A549 (cell line): Measurements from ENCODE around the gene GPSM1. TPM values are rescaled to one million over a fixed set of nuclear protein-coding genes. Genes with fewer than 3 reads are reported as not detected.

Experiments
- ATAC-seq, 2 experiments: fragments of 200-7000 bp in 1 of 2; fragments of >200 bp in 1 of 2; cut with Nextera tagmentation in 1 of 2; cut with Tn5 transposase in 1 of 2; 3 replicates each; pipeline versions ENCODE4 v1.8.0 to v1.9.1; 2018 to 2020; ENCODE audit warnings: mild to moderate bottlenecking in 1 of 2, moderate library complexity in 1 of 2
- CTCF ChIA-PET: fragments of 300-600 bp; sonication (Branson Sonifier 250); formaldehyde crosslinking; extraction: SDS; loops from one replicate; lab custom pipeline; 2021; ENCODE audit warnings: antibody characterized with exemption, inconsistent platforms; lab: Yijun Ruan, JAX
- POLR2A ChIA-PET: fragments of 350-600 bp; formaldehyde crosslinking; extraction: SDS; loops from one replicate; lab custom pipeline; 2021; ENCODE audit warnings: antibody characterized with exemption, inconsistent platforms; lab: Yijun Ruan, JAX
- DNase-seq, 2 experiments: peaks; one replicate each; pipeline versions ENCODE4 v3.0.0 to v3.0.0-alpha.2; 2011 to 2016; ENCODE audit warnings: low read depth in 1 of 2, low spot score in 1 of 2
- FAIRE-seq: peaks from 2 replicates; lab custom pipeline; 2011; peaks lifted over from hg19 to GRCh38; lab: Jason Lieb, UNC
- H3K27ac ChIP-seq, 2 experiments: fragments of >200 bp; sonication (Bioruptor Twin); formaldehyde crosslinking; 3 replicates each; pipeline ENCODE4 v1.5.1; 2016 to 2017
- H3K4me1 ChIP-seq: fragments of >200 bp; sonication (Bioruptor Twin); formaldehyde crosslinking; 3 replicates; pipeline ENCODE4 v1.6.1; 2016
- H3K4me2 ChIP-seq: fragments of >200 bp; sonication (Bioruptor Twin); formaldehyde crosslinking; 3 replicates; pipeline ENCODE4 v1.6.1; 2016
- H3K4me3 ChIP-seq: fragments of >200 bp; sonication (Bioruptor Twin); formaldehyde crosslinking; 3 replicates; pipeline ENCODE4 v1.5.1; 2016
- H3K9me3 ChIP-seq: fragments of >200 bp; sonication (Bioruptor Twin); formaldehyde crosslinking; 3 replicates; pipeline ENCODE4 v1.6.1; 2016
- BCL3 ChIP-seq: fragments of >200 bp; sonication (Bioruptor Twin); formaldehyde crosslinking; IDR thresholded peaks from 3 replicates; pipeline ENCODE4 v1.6.1; 2016
- CBX2 ChIP-seq: fragments of 200-600 bp; sonication (generic); IDR thresholded peaks from 2 replicates; pipeline ENCODE4 v1.6.1; 2016; ENCODE audit warnings: low read depth, mild to moderate bottlenecking, borderline replicate concordance
- CEBPB ChIP-seq, 2 experiments: fragments of >200 bp in 1 of 2; sonication (Bioruptor Twin) in 1 of 2; formaldehyde crosslinking in 1 of 2; IDR thresholded peaks; 2 replicates each; pipeline ENCODE4 v1.6.1; 2012 to 2016
- CTCF ChIP-seq: fragments of >200 bp; sonication (Bioruptor Twin); formaldehyde crosslinking; IDR thresholded peaks from 3 replicates; pipeline ENCODE4 v1.5.1; 2016
- E2F6 ChIP-seq: IDR thresholded peaks from 2 replicates; pipeline ENCODE4 v1.6.1; 2012; ENCODE audit warnings: low read depth, borderline replicate concordance
- EP300 ChIP-seq, 2 experiments: fragments of >200 bp; sonication (Bioruptor Twin); formaldehyde crosslinking; IDR thresholded peaks; 2 replicates in 1 of 2; 3 replicates in 1 of 2; pipeline ENCODE4 v1.6.1; 2016 to 2017
- FOSL2 ChIP-seq, 2 experiments: fragments of 450-650 bp in 1 of 2; fragments of >200 bp in 1 of 2; sonication (Bioruptor Twin) in 1 of 2; formaldehyde crosslinking; IDR thresholded peaks; 2 replicates each; pipeline versions ENCODE4 v1.5.0 to v1.6.1; 2016 to 2020; ENCODE audit warnings: mild to moderate bottlenecking in 1 of 2, moderate library complexity in 1 of 2
- HES2 ChIP-seq: fragments of >200 bp; sonication (Bioruptor Twin); formaldehyde crosslinking; IDR thresholded peaks from 2 replicates; pipeline ENCODE4 v1.6.1; 2016
- HMGXB4 ChIP-seq: fragments of 250-450 bp; sonication (Bioruptor Pico); IDR thresholded peaks from 2 replicates; pipeline ENCODE4 v1.5.0; 2021; ENCODE audit warnings: mild to moderate bottlenecking, moderate library complexity, borderline replicate concordance
- HOXA7 ChIP-seq: fragments of 250-450 bp; sonication (Bioruptor Pico); IDR thresholded peaks from 2 replicates; pipeline ENCODE4 v1.5.0; 2020; ENCODE audit warnings: mild to moderate bottlenecking, moderate library complexity
- MAX ChIP-seq: IDR thresholded peaks from 2 replicates; pipeline ENCODE4 v1.6.1; 2012
- MAZ ChIP-seq: fragments of 150-350 bp; IDR thresholded peaks from 2 replicates; pipeline ENCODE4 v1.6.1; 2014; ENCODE audit warnings: antibody characterized with exemption, low read depth, low read length, borderline replicate concordance
- NPAS2 ChIP-seq: fragments of 250-450 bp; sonication (Bioruptor Pico); IDR thresholded peaks from 2 replicates; pipeline ENCODE4 v1.8.0; 2022; ENCODE audit warnings: mild to moderate bottlenecking, moderate library complexity, borderline replicate concordance
- PHF8 ChIP-seq: fragments of 200-600 bp; sonication (generic); IDR thresholded peaks from 2 replicates; pipeline ENCODE4 v1.6.1; 2016; ENCODE audit warnings: low read depth, mild to moderate bottlenecking, antibody characterized with exemption, moderate library complexity, borderline replicate concordance
- RCOR1 ChIP-seq: fragments of 150-350 bp; IDR thresholded peaks from 2 replicates; pipeline ENCODE4 v1.6.1; 2014; ENCODE audit warnings: antibody characterized with exemption, low read length, low read depth
- REST ChIP-seq: fragments of 200-600 bp; sonication (generic); IDR thresholded peaks from 2 replicates; pipeline ENCODE4 v1.6.1; 2016; ENCODE audit warnings: antibody characterized with exemption, mild to moderate bottlenecking, moderate library complexity
- RFX5 ChIP-seq: fragments of 450-650 bp; IDR thresholded peaks from 2 replicates; pipeline ENCODE4 v1.7.1; 2014; ENCODE audit warnings: antibody characterized with exemption, mild to moderate bottlenecking, moderate library complexity
- USF2 ChIP-seq: fragments of 450-650 bp; IDR thresholded peaks from 2 replicates; pipeline ENCODE4 v1.6.1; 2014; ENCODE audit warnings: antibody characterized with exemption
- ZC3H11A ChIP-seq: fragments of 450-650 bp; IDR thresholded peaks from 2 replicates; pipeline ENCODE4 v1.6.1; 2014; ENCODE audit warnings: antibody characterized with exemption, mild to moderate bottlenecking
- WGBS: methylation state at CpG from one replicate; pipeline ENCODE4 v1.1.6; 2017; ENCODE audit errors: missing lambda C conversion rate; 5-methylcytosine and 5-hydroxymethylcytosine counted together
- polyA plus RNA-seq, 4 experiments: library from polyadenylated mRNA; depleted of rRNA in 3 of 4; stranded (reverse); fragments of >200 nt; fragmentation: RNase III in 1 of 4; extraction: RNeasy Plus Mini Kit Qiagen cat#74134 plus additional on column Dnase treatment in 1 of 4; gene quantifications; 2 replicates in 3 of 4; 3 replicates in 1 of 4; pipeline ENCODE4 v1.2.3, GENCODE V29; 2011 to 2017

The GPSM1 gene
- polyA plus RNA-seq, 2 of the 4 experiments (the other 2 are of a cell fraction), result 2.1 to 8.8 TPM

- CTCF ChIA-PET, result interaction anchor here (0.5 to 0.9 kb wide), 3 partner anchors 10 to 352 kb away, joined by 3 read pairs; no protein-coding TSS in a partner anchor
- POLR2A ChIA-PET, result no interaction called here
These were observed 32.9 kb upstream of the GPSM1 start for GRCh38 chr9:136294437-136294836.

More at GRCh38 chr9:136294437-136294836, 32.9 kb upstream of the GPSM1 start:
- no peak for TF ChIP-seq NPAS2 (CRISPR knock-in tag)
- TF ChIP-seq MAZ, result no peak
- no peak for TF ChIP-seq MAX
- TF ChIP-seq RCOR1, result no peak
- TF ChIP-seq HOXA7 (CRISPR knock-in tag), result no peak
- TF ChIP-seq USF2, result no peak
- no peak for TF ChIP-seq PHF8
- TF ChIP-seq ZC3H11A, result no peak
- no peak for TF ChIP-seq REST
- no peak for TF ChIP-seq CTCF
- TF ChIP-seq FOSL2 (IDR thresholded peaks at IDR 0.05), result no peak
- TF ChIP-seq FOSL2 (CRISPR knock-in tag; IDR thresholded peaks at IDR 0.05), result no peak
- TF ChIP-seq HES2, result no peak
- no peak for TF ChIP-seq HMGXB4 (CRISPR knock-in tag)
- no peak for TF ChIP-seq RFX5
- TF ChIP-seq CBX2, result no peak
- no peak for TF ChIP-seq BCL3
- TF ChIP-seq E2F6, result no peak
- no peak for TF ChIP-seq EP300 (IDR thresholded peaks at IDR 0.05)
- no peak for TF ChIP-seq CEBPB (IDR thresholded peaks at IDR 0.05)
- TF ChIP-seq, all 56 proteins: peak for 0
- no peak for DNase-seq
- H3K4me2 ChIP-seq, result no peak overlapping the region
- 30% methylated on average over 2 of the region's 5 CpGs for WGBS
- no peak for ATAC-seq
- H3K9me3 ChIP-seq, result no peaks in the 10 kb centered on the region
- no peak overlapping the region for H3K27ac ChIP-seq
- FAIRE-seq, result no peak
- H3K4me3 ChIP-seq, result no peak overlapping the region
- H3K4me1 ChIP-seq, result no peaks in the 10 kb centered on the region
